ENCODE results near the gene ANKRD28. TPM values are rescaled to one million over a fixed set of nuclear protein-coding genes. Genes with fewer than 3 reads are reported as not detected.

Gene ANKRD28
- total RNA-seq, 1 experiment from 2014 or later, result 47.5 TPM

DNA sequence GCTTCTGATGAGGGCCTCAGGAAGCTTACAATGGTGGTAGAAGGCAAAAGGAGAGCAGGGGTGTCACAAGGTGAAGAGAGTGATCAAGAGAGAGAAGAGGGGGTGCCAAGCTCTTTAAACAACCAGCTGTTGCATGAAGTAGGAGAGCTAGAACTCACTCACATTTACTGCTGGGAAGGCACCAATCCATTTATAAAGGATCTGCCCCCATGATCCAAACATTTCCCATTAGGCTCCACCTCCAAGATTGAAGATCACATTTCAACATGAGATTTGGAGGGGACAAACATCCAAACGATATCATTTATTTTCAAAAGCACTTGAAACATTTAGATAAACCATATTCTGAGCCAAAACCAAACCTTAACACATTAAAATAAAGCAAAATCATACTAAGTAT lies 26.3 kb downstream of the ANKRD28 start:
- TF ChIP-seq POLR2AphosphoS5 (IDR thresholded peaks at IDR 0.05; ENCODE audit: low read depth, low read length), result no peak
- TF ChIP-seq, protein P1, sequence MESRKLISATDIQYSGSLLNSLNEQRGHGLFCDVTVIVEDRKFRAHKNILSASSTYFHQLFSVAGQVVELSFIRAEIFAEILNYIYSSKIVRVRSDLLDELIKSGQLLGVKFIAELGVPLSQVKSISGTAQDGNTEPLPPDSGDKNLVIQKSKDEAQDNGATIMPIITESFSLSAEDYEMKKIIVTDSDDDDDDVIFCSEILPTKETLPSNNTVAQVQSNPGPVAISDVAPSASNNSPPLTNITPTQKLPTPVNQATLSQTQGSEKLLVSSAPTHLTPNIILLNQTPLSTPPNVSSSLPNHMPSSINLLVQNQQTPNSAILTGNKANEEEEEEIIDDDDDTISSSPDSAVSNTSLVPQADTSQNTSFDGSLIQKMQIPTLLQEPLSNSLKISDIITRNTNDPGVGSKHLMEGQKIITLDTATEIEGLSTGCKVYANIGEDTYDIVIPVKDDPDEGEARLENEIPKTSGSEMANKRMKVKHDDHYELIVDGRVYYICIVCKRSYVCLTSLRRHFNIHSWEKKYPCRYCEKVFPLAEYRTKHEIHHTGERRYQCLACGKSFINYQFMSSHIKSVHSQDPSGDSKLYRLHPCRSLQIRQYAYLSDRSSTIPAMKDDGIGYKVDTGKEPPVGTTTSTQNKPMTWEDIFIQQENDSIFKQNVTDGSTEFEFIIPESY (IDR thresholded peaks at IDR 0.05; ENCODE audit: extremely low read depth, insufficient replicate concordance, low read length), result no peak
- no peak for TF ChIP-seq SP1 (IDR thresholded peaks at IDR 0.05; ENCODE audit: low read depth)
- TF ChIP-seq SIN3A (IDR thresholded peaks at IDR 0.05; ENCODE audit: low read depth), result no peak
- TF ChIP-seq ZFX (IDR thresholded peaks at IDR 0.05), result no peak
- TF ChIP-seq POLR2A (IDR thresholded peaks at IDR 0.05; ENCODE audit: borderline replicate concordance, extremely low read depth, insufficient read depth, insufficient read length), result no peak
- TF ChIP-seq EZH2 (IDR thresholded peaks at IDR 0.05), result no peak
- TF ChIP-seq, protein P2, sequence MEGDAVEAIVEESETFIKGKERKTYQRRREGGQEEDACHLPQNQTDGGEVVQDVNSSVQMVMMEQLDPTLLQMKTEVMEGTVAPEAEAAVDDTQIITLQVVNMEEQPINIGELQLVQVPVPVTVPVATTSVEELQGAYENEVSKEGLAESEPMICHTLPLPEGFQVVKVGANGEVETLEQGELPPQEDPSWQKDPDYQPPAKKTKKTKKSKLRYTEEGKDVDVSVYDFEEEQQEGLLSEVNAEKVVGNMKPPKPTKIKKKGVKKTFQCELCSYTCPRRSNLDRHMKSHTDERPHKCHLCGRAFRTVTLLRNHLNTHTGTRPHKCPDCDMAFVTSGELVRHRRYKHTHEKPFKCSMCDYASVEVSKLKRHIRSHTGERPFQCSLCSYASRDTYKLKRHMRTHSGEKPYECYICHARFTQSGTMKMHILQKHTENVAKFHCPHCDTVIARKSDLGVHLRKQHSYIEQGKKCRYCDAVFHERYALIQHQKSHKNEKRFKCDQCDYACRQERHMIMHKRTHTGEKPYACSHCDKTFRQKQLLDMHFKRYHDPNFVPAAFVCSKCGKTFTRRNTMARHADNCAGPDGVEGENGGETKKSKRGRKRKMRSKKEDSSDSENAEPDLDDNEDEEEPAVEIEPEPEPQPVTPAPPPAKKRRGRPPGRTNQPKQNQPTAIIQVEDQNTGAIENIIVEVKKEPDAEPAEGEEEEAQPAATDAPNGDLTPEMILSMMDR (IDR thresholded peaks at IDR 0.05 in 2 of 3, conservative IDR thresholded peaks at IDR 0.05 in 1 of 3; ENCODE audit: borderline replicate concordance in 1 of 3, insufficient read depth in 1 of 3, low read depth in 2 of 3, low read length in 2 of 3), result no peak
- Histone ChIP-seq H3K9me3 (ENCODE audit: control insufficient read depth in 1 of 2, insufficient read depth in 1 of 2, low read depth in 1 of 2, low read length in 2 of 2) (no peaks in the 10 kb centered on the region), H3K4me2 (ENCODE audit: low read length) (no peak overlapping the region), H3K36me3 (ENCODE audit: control insufficient read depth in 1 of 2, insufficient read depth in 2 of 2, low read length in 2 of 2) (no peaks in the 10 kb centered on the region), H3K9ac (ENCODE audit: low read length) (no peak overlapping the region), H4K20me1 (ENCODE audit: insufficient read depth) (no peaks in the 10 kb centered on the region), H3K79me2 (ENCODE audit: insufficient read depth, low read length) (peaks cover 40% of the 10 kb centered on the region), H2AFZ (ENCODE audit: low read depth, low read length, poor library complexity, severe bottlenecking) (no peak overlapping the region), H3K9me2 (ENCODE audit: insufficient read depth) (no peaks in the 10 kb centered on the region), H3K27ac (ENCODE audit: low read depth, low read length) (no peak overlapping the region), H3K27me3 (ENCODE audit: insufficient read depth, low read length) (no peaks in the 10 kb centered on the region), H3K4me1 (ENCODE audit: control insufficient read depth in 1 of 2, insufficient read depth in 2 of 2, low read length in 2 of 2) (peaks cover 26 to 30% of the 10 kb centered on the region in 2 experiments), H3K4me3 (replicated peaks in 1 of 2; ENCODE audit: low read depth in 1 of 2, low read length in 2 of 2) (no peak overlapping the region)
- ChIA-PET RAD21 (ENCODE audit: low non-redundant PET in 1 of 2, low total read pairs in 2 of 2, uncharacterized antibody in 2 of 2, unreplicated experiment in 2 of 2) (no interaction called here), CTCF (no interaction called here), POLR2A (no interaction called here)
- intact Hi-C loops (cut with micrococcal nuclease), result no loop called here
- no peak for DNase-seq (ENCODE audit: low read depth, low spot score)
- no peak for ATAC-seq
- BruUV-seq (replicated peaks), result no TSS peak
